IPS-18a (cell line): ENCODE measurements around the gene TSPAN1.

Experiments used
- H3K27ac ChIP-seq: one replicate; pipeline ENCODE4 v1.5.1; 2013; ENCODE audit warnings: low read length
- H3K27me3 ChIP-seq: one replicate; pipeline ENCODE4 v1.6.1; 2013; ENCODE audit warnings: mild to moderate bottlenecking, low read length; ENCODE audit not compliant: control insufficient read depth, insufficient read depth
- H3K36me3 ChIP-seq: one replicate; pipeline ENCODE4 v1.6.1; 2013; ENCODE audit warnings: low read depth, low read length; ENCODE audit not compliant: control insufficient read depth
- H3K4me1 ChIP-seq: one replicate; pipeline ENCODE4 v1.6.1; 2013; ENCODE audit warnings: low read depth, low read length; ENCODE audit not compliant: control insufficient read depth
- H3K4me3 ChIP-seq: one replicate; pipeline ENCODE4 v1.5.1; 2013; ENCODE audit warnings: low read length
- H3K9ac ChIP-seq: one replicate; pipeline ENCODE4 v1.6.1; 2013; ENCODE audit warnings: mild to moderate bottlenecking, low read length, moderate library complexity
- H3K9me3 ChIP-seq: one replicate; pipeline ENCODE4 v1.6.1; 2013; ENCODE audit warnings: low read depth, low read length; ENCODE audit not compliant: control insufficient read depth

TSPAN1 gene, protein sequence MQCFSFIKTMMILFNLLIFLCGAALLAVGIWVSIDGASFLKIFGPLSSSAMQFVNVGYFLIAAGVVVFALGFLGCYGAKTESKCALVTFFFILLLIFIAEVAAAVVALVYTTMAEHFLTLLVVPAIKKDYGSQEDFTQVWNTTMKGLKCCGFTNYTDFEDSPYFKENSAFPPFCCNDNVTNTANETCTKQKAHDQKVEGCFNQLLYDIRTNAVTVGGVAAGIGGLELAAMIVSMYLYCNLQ

GRCh38 chr1:46174448-46175231 lies at the start of gene TSPAN1:
Gene TSPAN1 (plus strand): TSS chr1:46175087. CDS start chr1:46181108, 6,021 bp downstream.
- H3K27me3 ChIP-seq: no peaks in the 10 kb centered on the region
- H3K4me3 ChIP-seq: no peak within 1 kb of the TSS
- no peak within 1 kb of the TSS for H3K27ac ChIP-seq
- H3K9ac ChIP-seq: no peak within 1 kb of the TSS
- H3K9me3 ChIP-seq: no peaks in the 10 kb centered on the region
- H3K36me3 ChIP-seq: no peaks in the 10 kb centered on the region
- peaks cover 21% of the 10 kb centered on the region for H3K4me1 ChIP-seq

GRCh38 chr1:46128344-46128743 lies 46.5 kb upstream of the TSPAN1 start:
- H3K9me3 ChIP-seq: no peaks in the 10 kb centered on the region
- H3K4me3 ChIP-seq: no peak overlapping the region
- peaks cover 8% of the 10 kb centered on the region for H3K27me3 ChIP-seq
- no peak overlapping the region for H3K9ac ChIP-seq
- H3K27ac ChIP-seq: no peak overlapping the region
- peaks cover 13% of the 10 kb centered on the region for H3K4me1 ChIP-seq
- no peaks in the 10 kb centered on the region for H3K36me3 ChIP-seq

DNA sequence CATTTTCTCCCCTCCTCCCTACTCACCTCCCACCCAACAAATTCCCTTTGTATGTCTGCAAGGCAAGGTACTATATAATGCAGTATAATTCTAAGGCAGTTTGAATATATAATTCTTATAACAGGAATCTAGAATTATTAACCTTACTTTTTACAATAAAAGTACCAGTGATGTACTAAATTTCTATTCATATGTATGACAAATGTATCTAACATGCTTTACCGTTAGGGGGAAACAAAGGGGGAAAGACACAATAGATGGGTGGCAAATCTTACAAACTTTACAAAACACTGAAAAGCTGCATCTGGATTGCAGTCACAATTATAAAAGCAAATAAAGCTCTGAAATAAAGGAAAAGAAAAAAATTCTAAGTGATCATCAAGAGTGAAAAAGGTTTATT lies 44.8 kb upstream of the TSPAN1 start:
- H3K27me3 ChIP-seq: peaks cover 8% of the 10 kb centered on the region
- H3K9me3 ChIP-seq: no peaks in the 10 kb centered on the region
- peaks cover 24% of the 10 kb centered on the region for H3K4me1 ChIP-seq
- peak overlapping the region; percentile 97 for H3K9ac ChIP-seq
- H3K4me3 ChIP-seq: peak overlapping the region; percentile 91
- H3K36me3 ChIP-seq: no peaks in the 10 kb centered on the region
- no peak overlapping the region for H3K27ac ChIP-seq

GRCh38 chr1:46130606-46131005 lies 44.3 kb upstream of the TSPAN1 start:
- Histone ChIP-seq H3K9me3 (no peaks in the 10 kb centered on the region), H3K27me3 (peaks cover 8% of the 10 kb centered on the region), H3K4me3 (peak overlapping the region; percentile 91), H3K27ac (no peak overlapping the region), H3K36me3 (no peaks in the 10 kb centered on the region), H3K4me1 (peaks cover 24% of the 10 kb centered on the region), H3K9ac (peak overlapping the region; percentile 97)

- H3K4me1 ChIP-seq: peaks cover 24% of the 10 kb centered on the region
- no peaks in the 10 kb centered on the region for H3K36me3 ChIP-seq
- H3K4me3 ChIP-seq: peak overlapping the region; percentile 91
- peak overlapping the region; percentile 97 for H3K9ac ChIP-seq
- no peaks in the 10 kb centered on the region for H3K9me3 ChIP-seq
- peaks cover 8% of the 10 kb centered on the region for H3K27me3 ChIP-seq
- no peak overlapping the region for H3K27ac ChIP-seq
Measured at GRCh38 chr1:46131093-46131492, 43.8 kb upstream of the TSPAN1 start.

GRCh38 chr1:46131712-46132528 lies 43.0 kb upstream of the TSPAN1 start:
- Histone ChIP-seq H3K27ac (peak overlapping the region; percentile 99), H3K9me3 (no peaks in the 10 kb centered on the region), H3K4me3 (peak overlapping the region; percentile 91), H3K9ac (peak overlapping the region; percentile 97), H3K4me1 (peaks cover 27% of the 10 kb centered on the region), H3K27me3 (peaks cover 8% of the 10 kb centered on the region), H3K36me3 (no peaks in the 10 kb centered on the region)

- peak within 1 kb of the TSS; percentile 97 for H3K9ac ChIP-seq
- peaks cover 27% of the 10 kb centered on the region for H3K4me1 ChIP-seq
- H3K9me3 ChIP-seq: no peaks in the 10 kb centered on the region
- H3K4me3 ChIP-seq: peak within 1 kb of the TSS; percentile 91
- H3K36me3 ChIP-seq: no peaks in the 10 kb centered on the region
- H3K27me3 ChIP-seq: peaks cover 8% of the 10 kb centered on the region
- peak within 1 kb of the TSS; percentile 99 for H3K27ac ChIP-seq
Measured at GRCh38 chr1:46132529-46133180, 42.2 kb upstream of the TSPAN1 start, which contains the start of gene PIK3R3. Gene PIK3R3 (minus strand): TSS chr1:46132629. CDS start chr1:46131952, 677 bp downstream.

GRCh38 chr1:46133181-46133658 lies 41.7 kb upstream of the TSPAN1 start:
- H3K9ac ChIP-seq: peak overlapping the region; percentile 73
- peak overlapping the region; percentile 61 for H3K27ac ChIP-seq
- H3K9me3 ChIP-seq: no peaks in the 10 kb centered on the region
- no peaks in the 10 kb centered on the region for H3K36me3 ChIP-seq
- peak overlapping the region; percentile 86 for H3K4me3 ChIP-seq
- H3K4me1 ChIP-seq: peaks cover 27% of the 10 kb centered on the region
- peaks cover 8% of the 10 kb centered on the region for H3K27me3 ChIP-seq

DNA sequence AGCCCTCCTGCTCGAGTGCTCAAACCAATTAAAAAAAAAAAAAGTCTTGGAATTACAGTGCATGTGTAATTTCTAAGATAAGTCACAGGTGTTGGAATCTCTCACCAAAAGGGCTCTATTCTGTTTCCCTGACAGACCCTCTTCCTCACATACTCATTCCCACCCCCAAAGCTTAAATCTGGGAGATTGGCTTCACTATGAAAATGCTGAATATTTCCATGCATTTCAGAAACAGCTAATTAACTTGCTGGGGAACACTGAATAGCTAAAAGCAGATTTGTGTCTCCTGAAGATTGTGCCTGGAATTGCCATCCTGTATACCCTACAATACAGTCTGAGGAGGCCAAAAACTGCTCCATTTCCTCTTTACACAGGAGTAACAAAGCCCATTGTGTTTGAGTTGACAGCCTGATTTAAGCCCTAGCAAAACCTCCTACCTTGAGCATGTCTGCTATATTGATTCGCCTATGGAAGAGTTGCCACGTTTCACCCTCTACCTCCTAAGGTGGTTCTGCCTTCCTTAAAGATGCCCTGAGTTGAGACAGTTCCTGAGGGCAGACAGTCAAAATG lies 41.0 kb upstream of the TSPAN1 start:
- Histone ChIP-seq H3K9me3 (no peaks in the 10 kb centered on the region), H3K36me3 (no peaks in the 10 kb centered on the region), H3K4me3 (peak overlapping the region; percentile 86), H3K9ac (peak overlapping the region; percentile 73), H3K27me3 (peaks cover 8% of the 10 kb centered on the region), H3K27ac (peak overlapping the region; percentile 61), H3K4me1 (peaks cover 27% of the 10 kb centered on the region)

- Histone ChIP-seq H3K27ac (no peak overlapping the region), H3K4me3 (no peak overlapping the region), H3K9me3 (no peaks in the 10 kb centered on the region), H3K9ac (no peak overlapping the region), H3K27me3 (peaks cover 8% of the 10 kb centered on the region), H3K4me1 (peaks cover 24% of the 10 kb centered on the region), H3K36me3 (no peaks in the 10 kb centered on the region)
Measured at GRCh38 chr1:46134660-46135331, 40.1 kb upstream of the TSPAN1 start.
